SKM-1 (cell line): ENCODE measurements around the gene KIRREL1.
A peak's percentile ranks its signal among the peaks of the same experiment; 100 is the strongest.

Experiments used
- DNase-seq: peaks from one replicate; lab custom pipeline; 2025; ENCODE audit not compliant: unreplicated experiment; lab: John Stamatoyannopoulos, UW

The KIRREL1 gene

GRCh38 chr1:158067662-158068061, 74.2 kb downstream of the KIRREL1 start:
- no peak for DNase-seq

DNA sequence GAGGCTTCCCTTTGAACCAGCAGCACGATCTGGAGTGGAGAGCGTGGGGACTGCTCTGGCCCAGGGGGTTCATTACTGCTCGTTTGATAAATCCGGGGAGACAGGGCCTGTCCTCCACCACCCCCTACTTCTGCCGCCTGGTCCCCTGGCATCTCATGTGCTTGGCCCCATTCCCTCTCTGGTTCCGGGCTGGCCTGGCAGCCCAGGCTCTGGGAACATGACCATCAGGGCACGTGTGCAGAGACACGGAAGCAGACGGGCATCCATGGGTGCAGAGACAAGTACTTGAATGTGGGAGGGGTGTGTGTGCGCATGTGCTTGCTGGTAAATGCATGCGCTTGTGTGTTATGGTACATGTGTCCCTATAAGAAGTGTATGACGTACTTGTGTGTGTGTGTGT, 75.5 kb downstream of the KIRREL1 start:
- DNase-seq: no peak

DNA sequence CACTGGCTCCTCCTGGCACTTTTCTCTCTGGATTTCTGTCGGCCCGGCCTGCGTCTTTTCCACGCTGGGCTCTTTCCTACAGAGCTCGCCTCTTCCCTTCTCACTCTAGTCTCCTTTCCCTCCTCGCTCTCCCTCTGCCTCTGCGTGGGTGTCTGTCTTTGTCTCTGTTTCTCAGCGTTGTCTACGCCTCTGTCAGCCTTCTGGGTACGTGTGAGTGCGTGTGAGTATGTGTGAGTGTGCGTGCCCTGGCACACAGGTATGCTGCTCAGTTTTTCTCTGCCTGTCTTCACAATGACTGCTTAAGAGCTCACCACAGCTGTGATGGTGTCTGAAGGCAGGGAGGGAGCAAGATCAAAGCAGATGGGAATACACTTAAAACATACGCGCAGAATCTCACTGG, 77.7 kb downstream of the KIRREL1 start:
- no peak for DNase-seq

GRCh38 chr1:158075078-158075477, 81.6 kb downstream of the KIRREL1 start:
- no peak for DNase-seq

- no peak for DNase-seq
Observed at GRCh38 chr1:158076441-158076840, 83.0 kb downstream of the KIRREL1 start.

DNA sequence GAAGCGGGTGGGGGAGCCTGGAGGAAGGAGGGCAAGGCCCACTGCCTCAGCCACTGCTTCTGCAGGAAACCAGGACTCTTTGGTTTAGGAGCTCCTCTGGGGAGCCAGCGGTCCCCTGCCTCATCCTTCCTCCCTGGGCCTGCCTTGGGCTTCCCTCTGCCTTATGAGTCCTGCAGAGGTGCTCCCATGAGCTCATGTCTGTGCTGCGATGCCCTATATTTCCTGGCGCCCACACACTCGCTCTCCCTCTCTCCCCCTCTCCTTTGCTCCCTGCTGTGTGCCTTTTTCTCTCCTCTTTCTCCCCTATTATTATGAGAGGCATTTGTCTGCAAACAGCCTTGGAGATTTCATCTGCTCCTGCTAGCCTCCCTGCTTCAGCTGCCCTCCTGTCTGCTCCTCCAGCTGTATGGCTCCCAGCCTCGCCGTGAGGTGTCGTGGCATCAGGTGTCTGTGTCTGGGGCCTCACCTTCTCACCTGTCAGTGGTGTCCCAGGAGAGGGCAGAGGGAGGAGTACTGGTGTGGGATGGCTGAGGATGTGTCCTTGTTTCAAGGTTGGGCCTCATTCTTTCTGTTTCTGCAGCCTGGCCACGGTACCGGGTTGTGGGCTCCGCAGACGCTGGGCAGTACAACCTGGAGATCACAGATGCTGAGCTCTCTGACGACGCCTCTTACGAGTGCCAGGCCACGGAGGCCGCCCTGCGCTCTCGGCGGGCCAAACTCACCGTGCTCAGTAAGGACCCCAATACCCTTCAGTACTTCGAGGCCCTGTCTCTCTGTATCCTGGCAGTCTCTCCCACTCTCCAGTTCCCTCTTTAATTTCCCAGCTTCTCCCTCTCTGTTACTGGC, 84.2 kb downstream of the KIRREL1 start:
- DNase-seq: no peak

GRCh38 chr1:158078569-158079080, 85.2 kb downstream of the KIRREL1 start:
- DNase-seq: no peak

DNA sequence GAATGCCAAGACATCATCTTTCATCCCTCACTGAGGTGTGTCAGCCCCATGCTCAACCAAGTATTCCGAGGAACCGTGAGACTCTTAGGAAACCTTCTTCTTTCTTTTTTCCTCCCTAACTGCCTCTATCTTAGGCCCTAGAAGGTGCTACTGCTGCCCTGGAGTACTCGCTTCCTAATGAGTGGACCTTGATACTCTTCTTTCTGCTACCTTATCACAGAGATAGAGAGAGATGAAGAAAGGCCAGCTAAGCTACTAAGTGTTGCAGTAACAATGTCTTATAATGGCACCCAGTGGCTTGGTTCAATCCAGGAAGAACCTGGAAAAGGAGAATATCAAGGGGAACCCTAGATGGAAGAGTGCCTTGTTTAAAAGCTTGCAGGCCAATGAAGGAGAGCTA, 86.6 kb downstream of the KIRREL1 start:
- DNase-seq: no peak

GRCh38 chr1:158084336-158084735, 90.9 kb downstream of the KIRREL1 start:
- no peak for DNase-seq

DNA sequence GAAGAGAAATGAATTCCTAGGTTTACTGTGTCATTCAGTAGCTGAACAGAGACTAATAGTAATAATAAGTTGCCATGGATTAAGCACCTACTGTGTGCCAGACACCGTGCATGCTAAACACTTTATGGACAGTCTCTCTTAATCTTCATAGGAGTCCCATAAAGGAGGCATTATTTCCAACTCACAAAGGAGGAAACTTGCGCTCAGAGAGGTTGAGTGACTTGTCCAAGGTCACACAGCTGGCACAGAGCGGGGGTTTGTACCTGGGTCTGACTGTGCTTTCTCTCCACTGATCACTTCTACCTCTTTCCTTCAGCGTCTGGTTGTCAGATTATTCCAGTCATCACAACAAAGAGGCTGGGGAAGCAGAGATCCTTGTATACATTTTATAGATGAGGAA, 91.3 kb downstream of the KIRREL1 start:
- no peak for DNase-seq

DNA sequence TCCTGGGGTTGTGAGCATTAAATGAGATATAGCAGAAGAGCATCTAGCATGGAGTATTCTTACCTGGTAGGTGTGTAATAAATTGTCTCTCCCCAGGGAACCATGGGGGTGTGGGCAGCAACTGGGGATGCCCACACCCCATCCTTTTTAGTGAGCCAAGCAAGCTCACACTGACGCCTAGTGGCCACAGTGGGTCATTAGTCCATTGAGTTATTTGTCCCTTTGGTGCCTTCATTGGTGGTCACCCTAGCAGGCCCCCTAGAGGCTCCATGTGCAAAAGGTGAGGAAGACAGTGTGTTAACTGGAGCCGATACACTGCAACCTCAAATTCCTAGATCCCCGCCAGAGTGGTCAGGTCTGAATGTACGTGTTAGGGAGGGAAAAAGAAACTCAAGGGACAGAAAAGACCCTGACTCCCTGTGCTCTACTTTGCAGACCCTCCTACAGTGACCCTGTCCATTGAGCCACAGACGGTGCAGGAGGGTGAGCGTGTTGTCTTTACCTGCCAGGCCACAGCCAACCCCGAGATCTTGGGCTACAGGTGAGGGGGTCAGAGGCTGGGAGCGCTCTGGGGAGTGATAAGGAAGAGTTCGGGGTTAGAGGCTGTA, 94.0 kb downstream of the KIRREL1 start:
- DNase-seq: peak; percentile 76

DNA sequence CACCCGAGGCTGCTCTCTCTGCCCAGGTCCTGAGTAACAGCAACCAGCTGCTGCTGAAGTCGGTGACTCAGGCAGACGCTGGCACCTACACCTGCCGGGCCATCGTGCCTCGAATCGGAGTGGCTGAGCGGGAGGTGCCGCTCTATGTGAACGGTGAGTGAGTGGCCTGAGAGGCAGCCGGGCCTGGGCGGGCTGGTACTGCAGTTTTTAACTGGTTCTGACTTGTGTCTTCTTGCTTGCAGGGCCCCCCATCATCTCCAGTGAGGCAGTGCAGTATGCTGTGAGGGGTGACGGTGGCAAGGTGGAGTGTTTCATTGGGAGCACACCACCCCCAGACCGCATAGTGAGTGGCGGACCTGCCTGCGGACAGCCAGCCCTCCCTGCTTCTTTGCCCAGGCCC, 96.0 kb downstream of the KIRREL1 start:
- DNase-seq: no peak

DNA sequence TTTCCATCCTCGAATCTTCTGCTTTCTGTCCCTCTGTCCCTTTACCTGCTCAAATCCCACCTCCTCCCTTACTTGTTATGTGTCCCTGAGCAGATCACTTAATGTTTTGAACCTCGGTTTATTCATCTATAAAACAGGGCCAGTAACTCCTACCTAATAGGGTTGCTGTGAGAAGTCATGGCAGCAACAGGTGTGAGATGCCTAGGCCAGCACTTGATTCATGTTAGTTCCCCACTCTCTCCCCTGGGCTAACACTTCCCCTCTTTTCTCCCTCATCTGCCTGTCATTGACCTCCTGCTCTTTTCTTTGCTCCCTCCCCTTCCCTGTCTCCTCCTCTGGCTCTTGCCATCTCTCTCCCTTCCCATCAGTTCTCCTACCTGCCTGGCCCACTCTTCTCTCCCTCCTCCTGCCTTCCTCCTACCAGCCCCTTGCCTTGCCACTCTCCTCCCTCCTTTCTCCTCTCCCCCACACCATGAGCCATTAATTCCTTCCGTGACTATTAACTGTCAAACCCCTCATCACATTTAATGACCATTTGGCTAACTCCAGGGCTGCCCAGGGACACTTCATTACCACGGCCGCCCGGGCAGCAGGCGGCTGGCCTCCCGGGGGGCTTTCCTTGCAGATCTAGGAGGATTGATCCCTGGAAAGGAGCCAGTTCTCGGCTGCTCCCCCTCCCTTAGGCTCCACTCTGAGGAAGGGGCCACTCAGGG, 96.6 kb downstream of the KIRREL1 start:
- DNase-seq: no peak

DNA sequence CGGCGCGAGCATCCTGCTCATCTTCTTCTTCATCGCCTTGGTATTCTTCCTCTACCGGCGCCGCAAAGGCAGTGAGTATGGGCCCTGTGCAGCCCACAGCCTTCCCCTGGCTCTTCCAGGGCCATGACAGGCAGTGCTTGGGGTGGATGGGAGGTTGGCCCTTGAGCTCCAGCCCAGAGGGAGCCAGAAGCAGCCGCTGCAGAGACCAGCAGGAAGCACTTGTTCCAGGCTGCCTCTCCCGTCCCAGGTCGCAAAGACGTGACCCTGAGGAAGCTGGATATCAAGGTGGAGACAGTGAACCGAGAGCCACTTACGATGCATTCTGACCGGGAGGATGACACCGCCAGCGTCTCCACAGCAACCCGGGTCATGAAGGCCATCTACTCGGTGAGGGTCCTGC, 99.9 kb downstream of the KIRREL1 start:
- DNase-seq: no peak

DNA sequence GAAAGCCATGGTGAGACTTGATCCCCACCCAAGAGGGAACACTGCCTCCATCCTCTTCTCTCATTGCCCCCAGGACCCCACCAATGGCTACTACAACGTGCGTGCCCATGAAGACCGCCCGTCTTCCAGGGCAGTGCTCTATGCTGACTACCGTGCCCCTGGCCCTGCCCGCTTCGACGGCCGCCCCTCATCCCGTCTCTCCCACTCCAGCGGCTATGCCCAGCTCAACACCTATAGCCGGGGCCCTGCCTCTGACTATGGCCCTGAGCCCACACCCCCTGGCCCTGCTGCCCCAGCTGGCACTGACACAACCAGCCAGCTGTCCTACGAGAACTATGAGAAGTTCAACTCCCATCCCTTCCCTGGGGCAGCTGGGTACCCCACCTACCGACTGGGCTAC, 101.1 kb downstream of the KIRREL1 start:
- DNase-seq: no peak

GRCh38 chr1:158095737-158096335, 102.4 kb downstream of the KIRREL1 start:
- DNase-seq: peak; percentile 73

GRCh38 chr1:158098256-158098655, 104.8 kb downstream of the KIRREL1 start:
- DNase-seq: no peak

GRCh38 chr1:158099185-158099584, 105.7 kb downstream of the KIRREL1 start:
- DNase-seq: no peak

- DNase-seq: no peak
Observed at GRCh38 chr1:158100498-158100897, 107.1 kb downstream of the KIRREL1 start.

GRCh38 chr1:158101455-158101854, 108.0 kb downstream of the KIRREL1 start:
- DNase-seq: no peak

DNA sequence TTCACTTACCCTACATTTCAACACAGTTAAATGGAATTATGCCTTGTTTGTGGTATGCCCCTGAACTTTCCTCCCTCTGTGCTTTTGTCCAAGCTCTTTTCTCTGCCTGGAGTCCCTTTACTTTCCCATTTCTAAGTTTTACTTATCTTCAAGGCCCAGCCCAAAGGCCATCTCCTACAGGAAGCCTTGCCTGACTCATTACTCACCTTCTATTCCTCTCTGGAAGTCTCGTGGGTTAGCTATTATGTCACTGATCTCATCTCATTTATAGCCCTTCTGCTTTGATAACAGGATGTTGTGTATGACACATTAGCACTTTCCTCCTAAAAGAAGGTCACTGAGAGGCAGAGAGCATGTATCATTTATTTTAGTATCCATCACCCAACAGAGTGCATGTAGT, 108.5 kb downstream of the KIRREL1 start:
- no peak for DNase-seq
